ENCODE results near the gene SOX4.

The SOX4 gene

GRCh38 chr6:21554286-21554685 is 39.3 kb upstream of the SOX4 start:
- Histone ChIP-seq H3K36me3 (ENCODE audit: control insufficient read depth in 2 of 2, insufficient read depth in 1 of 2, low read length in 2 of 2) (no peaks in the 10 kb centered on the region), H3K27ac (ENCODE audit: extremely low read depth, low read depth, low read length) (no peak overlapping the region), H3K4me1 (ENCODE audit: control insufficient read depth, insufficient read depth, low read length) (no peaks in the 10 kb centered on the region), H3K4me3 (ENCODE audit: low read depth, low read length) (no peak overlapping the region), H3K9me3 (ENCODE audit: control insufficient read depth, insufficient read depth, low read depth, low read length) (no peaks in the 10 kb centered on the region)
- ChIA-PET CTCF (interaction anchor here (0.6 kb wide), 1 partner anchor 21 kb away, joined by 3 read pairs; no protein-coding TSS in a partner anchor), POLR2A (interaction anchor here (0.7 kb wide), 2 partner anchors 46 to 48 kb away, joined by 3 to 5 read pairs; no protein-coding TSS in a partner anchor)
- TF ChIP-seq ZNF560 (tag by site-specific recombination; IDR thresholded peaks at IDR 0.05; ENCODE audit: borderline replicate concordance) (no peak), ZNF121 (tag by site-specific recombination; IDR thresholded peaks at IDR 0.05) (peak; percentile 56; the same call in 1 of the 2 replicates), ZNF248 (tag by site-specific recombination; IDR thresholded peaks at IDR 0.05) (no peak)

GRCh38 chr6:21555197-21555596 is 38.4 kb upstream of the SOX4 start:
- no peaks in the 10 kb centered on the region for H3K36me3 ChIP-seq (ENCODE audit: control insufficient read depth in 2 of 2, insufficient read depth in 1 of 2, low read length in 2 of 2)
- no peak overlapping the region for H3K4me3 ChIP-seq (ENCODE audit: low read depth, low read length)
- ChIA-PET POLR2A (interaction anchor here (0.7 kb wide), 3 partner anchors 33 to 49 kb away, joined by 3 to 5 read pairs (median 3); no protein-coding TSS in a partner anchor), CTCF (no interaction called here)
- no peaks in the 10 kb centered on the region for H3K4me1 ChIP-seq (ENCODE audit: control insufficient read depth, insufficient read depth, low read length)
- no peaks in the 10 kb centered on the region for H3K9me3 ChIP-seq (ENCODE audit: control insufficient read depth, insufficient read depth, low read depth, low read length)
- H3K27ac ChIP-seq (ENCODE audit: extremely low read depth, low read depth, low read length) = no peak overlapping the region
- TF ChIP-seq SCRT2 (tag by site-specific recombination; IDR thresholded peaks at IDR 0.05) = 0 out of 2 replicates have a peak, but pooled peaks have one; percentile 15
- peak; percentile 58 for TF ChIP-seq ATF2 (tag by site-specific recombination; IDR thresholded peaks at IDR 0.05; ENCODE audit: low read depth)
- no peak for TF ChIP-seq ZNF341 (tag by site-specific recombination; IDR thresholded peaks at IDR 0.05; ENCODE audit: low read depth)

- H3K4me1 ChIP-seq (ENCODE audit: control insufficient read depth, insufficient read depth, low read length) = no peaks in the 10 kb centered on the region
- TF ChIP-seq GLI2 (tag by site-specific recombination; IDR thresholded peaks at IDR 0.05; ENCODE audit: borderline replicate concordance, low read depth) (no peak), ZNF704 (tag by site-specific recombination; IDR thresholded peaks at IDR 0.05) (no peak), HOXD13 (CRISPR knock-in tag; IDR thresholded peaks at IDR 0.05; ENCODE audit: borderline replicate concordance) (no peak), ZSCAN18 (tag by site-specific recombination; IDR thresholded peaks at IDR 0.05) (no peak), ZNF529 (tag by site-specific recombination; IDR thresholded peaks at IDR 0.05; ENCODE audit: insufficient replicate concordance) (no peak), ZNF175 (tag by site-specific recombination; IDR thresholded peaks at IDR 0.05) (no peak), YY1 (tag by site-specific recombination; IDR thresholded peaks at IDR 0.05) (no peak)
- H3K27ac ChIP-seq (ENCODE audit: extremely low read depth, low read depth, low read length) = no peak overlapping the region
- ChIA-PET POLR2A (no interaction called here), CTCF (no interaction called here)
- no peak overlapping the region for H3K4me3 ChIP-seq (ENCODE audit: low read depth, low read length)
- no peaks in the 10 kb centered on the region for H3K36me3 ChIP-seq (ENCODE audit: control insufficient read depth in 2 of 2, insufficient read depth in 1 of 2, low read length in 2 of 2)
- no peaks in the 10 kb centered on the region for H3K9me3 ChIP-seq (ENCODE audit: control insufficient read depth, insufficient read depth, low read depth, low read length)
Measured at GRCh38 chr6:21556511-21556910, 37.0 kb upstream of the SOX4 start.

- CTCF ChIA-PET = no interaction called here
- POLR2A ChIA-PET = no interaction called here
- no peak overlapping the region for H3K27ac ChIP-seq (ENCODE audit: extremely low read depth, low read depth, low read length)
- H3K4me3 ChIP-seq (ENCODE audit: low read depth, low read length) = no peak overlapping the region
- no peaks in the 10 kb centered on the region for H3K4me1 ChIP-seq (ENCODE audit: control insufficient read depth, insufficient read depth, low read length)
- no peaks in the 10 kb centered on the region for H3K36me3 ChIP-seq (ENCODE audit: control insufficient read depth in 2 of 2, insufficient read depth in 1 of 2, low read length in 2 of 2)
- H3K9me3 ChIP-seq (ENCODE audit: control insufficient read depth, insufficient read depth, low read depth, low read length) = no peaks in the 10 kb centered on the region
- no peak for TF ChIP-seq ZBTB44 (tag by site-specific recombination; IDR thresholded peaks at IDR 0.05)
- TF ChIP-seq ZNF335 (tag by site-specific recombination; conservative IDR thresholded peaks at IDR 0.05) = no peak
- TF ChIP-seq ZNF155 (tag by site-specific recombination; IDR thresholded peaks at IDR 0.05) = no peak
- TF ChIP-seq ZNF366 (tag by site-specific recombination; conservative IDR thresholded peaks at IDR 0.05) = no peak
- TF ChIP-seq GLIS2 (tag by site-specific recombination; IDR thresholded peaks at IDR 0.05) = no peak
- no peak for TF ChIP-seq ZNF529 (tag by site-specific recombination; IDR thresholded peaks at IDR 0.05; ENCODE audit: insufficient replicate concordance)
- TF ChIP-seq SP2 (tag by site-specific recombination; IDR thresholded peaks at IDR 0.05) = no peak
- no peak for TF ChIP-seq ZNF266 (tag by site-specific recombination; IDR thresholded peaks at IDR 0.05; ENCODE audit: low read depth)
- TF ChIP-seq ZFP37 (tag by site-specific recombination; IDR thresholded peaks at IDR 0.05) = no peak
- TF ChIP-seq ZNF274 (IDR thresholded peaks at IDR 0.05; ENCODE audit: low read length) = no peak
- no peak for TF ChIP-seq ZNF274 (tag by site-specific recombination; IDR thresholded peaks at IDR 0.05; ENCODE audit: borderline replicate concordance)
Measured at GRCh38 chr6:21556968-21557721, 36.4 kb upstream of the SOX4 start.
